IPS-NIHi7 (cell line): ENCODE measurements around the gene MINDY2.
"Not testable (repeated sequence)": the region's sequence is repeated elsewhere in the genome, so short reads cannot be mapped to it uniquely, and the experiment has no call there.

Source experiments
- DNase-seq: peaks from one replicate; pipeline ENCODE4 v3.0.0; 2012; ENCODE audit warnings: mixed read lengths; ENCODE audit errors: extremely low spot score

MINDY2 gene

GRCh38 chr15:58833681-58834426, 62.8 kb downstream of the MINDY2 start:
- DNase-seq, result not testable (repeated sequence)

DNA sequence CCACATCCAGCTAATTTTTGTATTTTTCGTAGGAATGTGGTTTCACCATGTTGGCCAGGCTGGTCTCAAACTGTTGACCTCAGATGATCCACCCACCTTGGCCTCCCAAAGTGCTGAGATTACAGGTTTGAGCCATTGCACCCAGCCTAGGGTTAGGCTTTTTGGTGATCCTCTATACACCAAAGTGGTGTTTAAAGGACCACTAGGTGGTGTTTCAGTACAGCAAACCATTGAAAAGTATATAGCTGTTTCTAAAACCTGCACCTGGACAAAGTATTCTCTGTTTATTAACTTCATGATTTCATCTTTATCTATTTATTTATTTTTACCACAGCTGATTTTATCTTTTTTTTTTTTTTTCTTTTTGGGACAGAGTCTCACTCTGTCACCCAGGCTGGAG, 68.4 kb downstream of the MINDY2 start:
- DNase-seq, result peak; percentile 26

- no peak for DNase-seq
Observed at GRCh38 chr15:58840048-58840447, 68.9 kb downstream of the MINDY2 start.

DNA sequence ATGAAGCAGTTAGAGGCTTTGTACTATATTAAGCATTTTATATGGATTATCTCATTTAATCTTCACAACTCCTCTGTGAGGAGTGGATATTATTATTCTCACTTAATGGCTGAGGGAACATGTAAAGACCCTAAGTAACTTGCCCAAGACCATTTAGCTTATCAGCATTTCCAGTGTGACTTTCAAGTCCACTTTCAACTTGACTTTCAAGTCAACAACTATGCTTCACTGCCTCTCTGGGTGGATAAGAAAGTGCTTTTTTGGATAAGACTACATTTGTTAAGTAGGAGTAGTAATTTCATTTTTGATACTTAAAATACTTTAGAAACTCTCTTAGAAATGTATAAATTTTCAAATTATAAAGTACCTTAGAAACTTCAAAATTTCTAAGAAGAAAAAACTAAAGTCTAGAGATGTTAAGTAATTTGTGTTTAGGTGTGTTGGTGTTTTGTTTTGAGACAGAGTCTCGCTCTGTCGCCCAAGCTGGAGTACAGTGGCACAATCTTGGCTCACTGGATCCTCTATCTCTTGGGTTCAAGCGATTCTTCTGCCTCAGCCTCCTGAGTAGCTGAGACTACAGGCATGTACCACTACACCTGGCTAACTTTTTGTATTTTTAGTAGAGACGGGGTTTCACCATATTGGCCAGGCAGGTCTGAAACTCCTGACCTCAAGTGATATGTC, 71.8 kb downstream of the MINDY2 start:
- no peak for DNase-seq

DNA sequence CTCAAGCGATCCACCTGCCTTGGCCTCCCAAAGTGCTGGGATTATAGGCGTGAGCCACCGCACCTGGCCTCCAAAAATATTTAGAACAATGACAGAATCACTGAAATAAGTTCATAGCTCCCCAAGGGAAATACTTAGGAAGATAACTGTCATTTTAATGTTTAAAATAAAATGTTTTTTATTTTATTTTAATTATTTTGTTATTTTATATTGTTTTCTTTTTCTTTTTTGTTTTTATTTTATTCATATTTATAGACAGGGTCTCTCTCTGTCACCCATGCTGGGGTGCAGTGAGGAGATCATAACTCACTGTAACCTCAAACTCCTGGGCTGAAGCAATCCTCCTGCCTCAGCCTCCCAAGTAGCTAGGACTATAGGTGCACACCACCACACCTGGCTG, 80.1 kb downstream of the MINDY2 start:
- DNase-seq, result not testable (repeated sequence)

GRCh38 chr15:58852347-58852746, 81.2 kb downstream of the MINDY2 start:
- peak; percentile 18 for DNase-seq

- no peak for DNase-seq
Observed at GRCh38 chr15:58854593-58854992, 83.5 kb downstream of the MINDY2 start.

DNA sequence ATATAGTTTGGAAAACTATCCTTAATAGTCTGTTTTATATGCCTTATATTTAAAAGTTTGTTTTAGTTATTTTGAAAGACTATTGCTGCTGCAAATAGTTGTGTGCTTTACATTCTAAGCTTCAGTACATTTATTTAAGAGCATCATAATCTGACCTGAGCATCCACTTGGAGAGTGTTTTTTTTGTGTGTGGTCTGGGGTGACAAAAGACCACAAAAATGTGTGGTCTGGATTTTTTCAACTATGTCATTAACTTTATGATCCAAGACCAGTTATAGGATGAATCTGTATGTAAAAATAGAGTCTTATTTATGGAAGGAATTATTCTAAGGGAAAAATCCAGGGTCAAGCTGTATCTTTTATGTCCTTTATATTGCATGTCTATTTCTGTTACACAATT, 85.0 kb downstream of the MINDY2 start:
- DNase-seq, result no peak

- DNase-seq, result not testable (repeated sequence)
Observed at GRCh38 chr15:58856621-58857020, 85.5 kb downstream of the MINDY2 start.

GRCh38 chr15:58862326-58862725, 91.2 kb downstream of the MINDY2 start:
- DNase-seq, result no peak

GRCh38 chr15:58864602-58865424, 93.7 kb downstream of the MINDY2 start:
- DNase-seq, result peak; percentile 49

DNA sequence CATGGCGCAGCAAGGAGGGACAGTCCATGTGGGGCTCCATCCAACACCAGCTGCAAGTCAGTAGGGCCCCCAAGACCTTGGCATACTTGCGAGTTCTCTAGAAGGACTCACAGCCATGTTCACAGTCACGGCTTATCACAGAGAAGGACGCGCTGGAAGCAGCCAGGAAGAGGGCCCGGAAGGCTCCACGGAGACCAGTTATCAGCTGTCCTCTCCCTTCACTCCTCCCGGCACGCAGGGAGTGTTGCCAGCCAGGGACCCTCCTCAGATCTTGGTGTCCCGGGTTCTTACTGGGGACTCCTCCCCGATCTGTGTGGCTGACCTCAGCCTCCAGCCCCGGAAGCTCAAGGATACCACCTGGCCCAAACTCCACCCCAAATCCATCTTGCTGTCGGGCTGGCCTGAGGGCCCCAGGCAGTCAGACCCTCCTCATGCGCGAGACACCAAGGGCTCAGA, 94.4 kb downstream of the MINDY2 start:
- DNase-seq, result peak; percentile 18

GRCh38 chr15:58867926-58868325, 96.8 kb downstream of the MINDY2 start:
- no peak for DNase-seq

- DNase-seq, result no peak
Observed at GRCh38 chr15:58870451-58870850, 99.3 kb downstream of the MINDY2 start.

DNA sequence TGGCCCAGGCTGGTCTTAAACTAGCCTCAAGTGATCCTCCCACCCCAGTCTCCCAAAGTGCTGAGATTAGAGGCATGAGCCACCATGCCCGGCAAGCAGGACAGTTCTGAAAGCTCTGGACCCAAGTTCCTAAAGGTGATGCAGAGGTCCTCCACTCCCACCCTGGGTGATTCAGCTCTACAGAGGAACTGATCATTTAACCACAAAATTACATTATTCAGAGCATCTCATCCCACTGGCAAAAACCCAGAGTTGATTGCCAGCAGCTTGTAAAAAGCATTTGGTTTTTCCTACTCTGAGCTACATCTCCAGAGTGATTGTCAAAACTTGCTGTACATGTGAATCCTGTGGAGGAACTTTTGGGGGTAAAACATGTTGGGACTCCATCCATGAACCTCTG, 102.2 kb downstream of the MINDY2 start:
- DNase-seq, result no peak

DNA sequence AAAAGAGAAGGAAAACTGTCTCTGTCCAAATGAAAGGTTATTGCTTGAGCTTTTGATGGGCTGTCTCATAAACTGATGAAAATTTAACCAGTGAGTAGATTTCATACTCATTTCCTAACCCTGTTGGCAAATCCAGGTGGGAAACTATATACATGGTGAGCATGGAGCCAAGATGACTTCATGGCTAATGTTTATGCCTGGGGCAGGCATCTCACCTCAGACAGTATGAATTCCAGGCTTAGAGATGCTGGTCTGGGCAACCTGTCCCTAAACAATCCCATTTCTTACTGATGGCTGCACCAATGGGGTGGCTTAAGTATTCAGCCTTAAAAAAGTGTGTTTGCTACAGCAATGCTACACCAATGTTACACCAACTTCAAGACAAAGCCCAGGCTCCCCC, 104.2 kb downstream of the MINDY2 start:
- DNase-seq, result no peak

GRCh38 chr15:58876306-58877106, 105.4 kb downstream of the MINDY2 start:
- no peak for DNase-seq

- DNase-seq, result no peak
Observed at GRCh38 chr15:58877999-58878825, 107.1 kb downstream of the MINDY2 start.

DNA sequence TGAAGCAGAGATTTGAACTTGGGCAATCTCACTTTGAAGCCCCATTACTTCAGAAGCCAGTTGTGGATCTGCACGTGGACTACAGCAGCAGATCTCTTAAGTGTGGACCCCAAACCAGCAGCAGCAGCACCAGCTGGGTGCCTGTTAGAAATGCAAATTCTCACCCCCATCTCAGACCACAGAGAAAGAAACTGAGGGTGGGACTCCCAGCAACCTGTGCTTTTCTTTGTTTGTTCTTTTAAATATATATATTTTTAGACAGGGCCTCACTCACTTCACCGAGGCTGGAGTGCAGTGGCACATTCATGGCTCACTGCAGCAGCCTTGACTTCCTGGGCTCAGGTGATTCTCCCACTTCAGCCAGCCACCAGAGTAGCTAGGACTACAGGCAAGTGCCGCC, 109.2 kb downstream of the MINDY2 start:
- DNase-seq, result no peak

- DNase-seq, result no peak
Observed at GRCh38 chr15:58882243-58882642, 111.1 kb downstream of the MINDY2 start.

DNA sequence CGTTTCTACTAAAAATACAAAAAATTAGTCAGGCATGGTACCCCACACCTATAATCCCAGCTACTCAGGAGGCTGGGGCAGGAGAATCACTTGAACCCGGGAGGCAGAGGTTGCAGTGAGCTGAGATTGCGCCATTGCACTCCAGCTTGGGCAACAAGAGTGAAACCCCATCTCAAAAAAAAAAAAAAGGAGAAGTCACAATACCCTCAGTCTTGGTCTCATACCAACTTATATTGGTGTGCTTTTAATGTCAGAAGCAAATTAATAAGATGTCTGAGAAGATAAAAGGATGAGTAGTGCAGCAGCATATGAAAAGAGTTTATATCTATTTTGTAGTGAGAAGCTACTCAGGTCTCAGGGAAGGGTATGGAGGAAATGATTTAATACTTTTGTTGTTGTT, 112.8 kb downstream of the MINDY2 start:
- DNase-seq, result not testable (repeated sequence)
